ENCODE results near the gene AOPEP. TPM values are rescaled to one million over a fixed set of nuclear protein-coding genes. Genes with fewer than 3 reads are reported as not detected.
A peak's percentile ranks its signal among the peaks of the same experiment; 100 is the strongest.

The AOPEP gene
- total RNA-seq, 4 donors from 2014 or later, result 252 to 375 (median 312) TPM

- Histone ChIP-seq H3K4me1 (peaks cover 0 to 32% (median 0%) of the 10 kb centered on the region in 3 donors), H3K36me3 (peaks cover 0 to 5% of the 10 kb centered on the region in 2 donors), H3K9me3 (no peaks in the 10 kb centered on the region), H3K27me3 (no peaks in the 10 kb centered on the region), H3K27ac (peak overlapping the region in 3 of 4 donors; percentile 56 to 68 (median 60)), H3K4me3 (no peak overlapping the region)
- peak; percentile 48 for ATAC-seq
- TF ChIP-seq POLR2AphosphoS5 (IDR thresholded peaks at IDR 0.05), result no peak
- 25 to 45% methylated on average over 4 to 5 of the region's 8 CpGs for WGBS, 2 donors (ENCODE audit: low coverage in 1 of 2)
These were observed 92.7 kb downstream of the AOPEP start for GRCh38 chr9:94819161-94819687.

GRCh38 chr9:94821098-94821887 lies 94.8 kb downstream of the AOPEP start:
- H3K27me3 ChIP-seq, result no peaks in the 10 kb centered on the region
- no peaks in the 10 kb centered on the region for H3K9me3 ChIP-seq
- peaks cover 0 to 5% of the 10 kb centered on the region in 2 donors for H3K36me3 ChIP-seq
- no peak for TF ChIP-seq POLR2A (IDR thresholded peaks at IDR 0.05)
- no peak for TF ChIP-seq EP300 (IDR thresholded peaks at IDR 0.05)
- TF ChIP-seq POLR2AphosphoS5 (IDR thresholded peaks at IDR 0.05), result no peak
- no peak for TF ChIP-seq CTCF (IDR thresholded peaks at IDR 0.05)
- H3K4me1 ChIP-seq, result peaks cover 0 to 46% (median 0%) of the 10 kb centered on the region in 3 donors
- WGBS, 2 donors (ENCODE audit: low coverage in 1 of 2), result 77 to 92% methylated on average over 2 to 3 of the region's 3 CpGs
- H3K4me3 ChIP-seq, result no peak overlapping the region
- H3K27ac ChIP-seq, result peak overlapping the region in 1 of 4 donors; percentile 51
- no peak for ATAC-seq

GRCh38 chr9:94822273-94822672 lies 95.8 kb downstream of the AOPEP start:
- Histone ChIP-seq H3K36me3 (peaks cover 0 to 5% of the 10 kb centered on the region in 2 donors), H3K27me3 (no peaks in the 10 kb centered on the region), H3K4me3 (no peak overlapping the region), H3K4me1 (peaks cover 0 to 54% (median 4%) of the 10 kb centered on the region in 3 donors), H3K9me3 (no peaks in the 10 kb centered on the region), H3K27ac (peak overlapping the region in 3 of 4 donors; percentile 49 to 53 (median 51))
- no peak for ATAC-seq
- TF ChIP-seq POLR2A (IDR thresholded peaks at IDR 0.05) (no peak), POLR2AphosphoS5 (IDR thresholded peaks at IDR 0.05) (no peak), CTCF (IDR thresholded peaks at IDR 0.05) (no peak), EP300 (IDR thresholded peaks at IDR 0.05) (no peak)
- 44 to 80% methylated on average over 1 to 2 of the region's 2 CpGs for WGBS, 2 donors (ENCODE audit: low coverage in 1 of 2)

GRCh38 chr9:94823710-94824109 lies 97.2 kb downstream of the AOPEP start:
- H3K4me3 ChIP-seq, result no peak overlapping the region
- H3K27me3 ChIP-seq, result no peaks in the 10 kb centered on the region
- WGBS, 2 donors (ENCODE audit: low coverage in 1 of 2), result 94 to 99% methylated on average over 4 to 5 of the region's 5 CpGs
- H3K9me3 ChIP-seq, result no peaks in the 10 kb centered on the region
- peak overlapping the region in 1 of 4 donors; percentile 42 for H3K27ac ChIP-seq
- no peak for TF ChIP-seq CTCF (IDR thresholded peaks at IDR 0.05)
- H3K36me3 ChIP-seq, result no peaks in the 10 kb centered on the region
- peaks cover 0 to 52% (median 10%) of the 10 kb centered on the region in 3 donors for H3K4me1 ChIP-seq
- ATAC-seq, result no peak

- no peak for ATAC-seq
- Histone ChIP-seq H3K36me3 (no peaks in the 10 kb centered on the region), H3K27me3 (no peaks in the 10 kb centered on the region), H3K27ac (no peak overlapping the region), H3K9me3 (no peaks in the 10 kb centered on the region), H3K4me1 (peaks cover 0 to 45% (median 10%) of the 10 kb centered on the region in 3 donors), H3K4me3 (no peak overlapping the region)
- TF ChIP-seq CTCF (IDR thresholded peaks at IDR 0.05) (no peak), POLR2AphosphoS5 (IDR thresholded peaks at IDR 0.05) (no peak), EP300 (IDR thresholded peaks at IDR 0.05) (no peak), POLR2A (IDR thresholded peaks at IDR 0.05) (no peak)
- 67 to 72% methylated on average over 2 of the region's 2 CpGs for WGBS, 2 donors (ENCODE audit: low coverage in 1 of 2)
These were observed 97.9 kb downstream of the AOPEP start for GRCh38 chr9:94824411-94824810.

Data from gastroesophageal sphincter (tissue), 4 donors.